ENCODE data around the gene CORO2A. TPM values are rescaled to one million over a fixed set of nuclear protein-coding genes. Genes with fewer than 3 reads are reported as not detected.

Gene CORO2A
- total RNA-seq, 1 donor from 2014 or later = 2.4 TPM

GRCh38 chr9:98178874-98179850, 13.3 kb downstream of the CORO2A start:
- Mint-ChIP-seq H3K27ac (no peak overlapping the region), H3K9me3 (no peaks in the 10 kb centered on the region), H3K36me3 (no peaks in the 10 kb centered on the region), H3K4me3 (no peak overlapping the region), H3K4me1 (peaks cover 28% of the 10 kb centered on the region), H3K27me3 (ENCODE audit: insufficient read depth, low read depth) (peaks cover 7% of the 10 kb centered on the region)
- no peaks in the 10 kb centered on the region for H3K27me3 ChIP-seq
- no peak overlapping the region for H3K4me3 ChIP-seq
- no peak overlapping the region for H3K9ac ChIP-seq
- H3K36me3 ChIP-seq = no peaks in the 10 kb centered on the region
- no peak overlapping the region for H3K27ac ChIP-seq
- peaks cover 9% of the 10 kb centered on the region for H3F3A ChIP-seq (ENCODE audit: low read depth)
- no peaks in the 10 kb centered on the region for H3K9me3 ChIP-seq (ENCODE audit: low read depth)
- H3K79me2 ChIP-seq (ENCODE audit: low read depth) = no peaks in the 10 kb centered on the region
- DNase-seq (ENCODE audit: low spot score) = no peak
- no peak overlapping the region for H3K4me2 ChIP-seq
- no peak overlapping the region for H2AFZ ChIP-seq (replicated peaks)
- TF ChIP-seq EZH2phosphoT487 (IDR thresholded peaks at IDR 0.05) (no peak), CTCF (IDR thresholded peaks at IDR 0.05) (no peak), EZH2 (IDR thresholded peaks at IDR 0.05) (no peak)
- H3K4me1 ChIP-seq = peaks cover 18% of the 10 kb centered on the region
- H4K20me1 ChIP-seq (ENCODE audit: low read depth) = no peaks in the 10 kb centered on the region

GRCh38 chr9:98176391-98177259, 15.8 kb downstream of the CORO2A start:
- Histone ChIP-seq H3K79me2 (ENCODE audit: low read depth) (no peaks in the 10 kb centered on the region), H3K36me3 (no peaks in the 10 kb centered on the region), H2AFZ (replicated peaks) (no peak overlapping the region), H3K9ac (no peak overlapping the region), H3K27ac (no peak overlapping the region), H3K4me3 (no peak overlapping the region), H3F3A (ENCODE audit: low read depth) (peaks cover 16% of the 10 kb centered on the region), H3K4me1 (peaks cover 25% of the 10 kb centered on the region), H3K9me3 (ENCODE audit: low read depth) (no peaks in the 10 kb centered on the region), H4K20me1 (ENCODE audit: low read depth) (no peaks in the 10 kb centered on the region), H3K27me3 (no peaks in the 10 kb centered on the region), H3K4me2 (no peak overlapping the region)
- peaks cover 46% of the 10 kb centered on the region for H3K4me1 Mint-ChIP-seq
- H3K27ac Mint-ChIP-seq = no peak overlapping the region
- no peaks in the 10 kb centered on the region for H3K9me3 Mint-ChIP-seq
- H3K36me3 Mint-ChIP-seq = no peaks in the 10 kb centered on the region
- no peak for DNase-seq (ENCODE audit: low spot score)
- peaks cover 13% of the 10 kb centered on the region for H3K27me3 Mint-ChIP-seq (ENCODE audit: insufficient read depth, low read depth)
- TF ChIP-seq CTCF (IDR thresholded peaks at IDR 0.05) = no peak
- TF ChIP-seq EZH2 (IDR thresholded peaks at IDR 0.05) = no peak
- H3K4me3 Mint-ChIP-seq = no peak overlapping the region

- no peak overlapping the region for H3K4me3 Mint-ChIP-seq
- H3K27me3 ChIP-seq = no peaks in the 10 kb centered on the region
- H3F3A ChIP-seq (ENCODE audit: low read depth) = peaks cover 16% of the 10 kb centered on the region
- H3K27me3 Mint-ChIP-seq (ENCODE audit: insufficient read depth, low read depth) = peaks cover 13% of the 10 kb centered on the region
- H2AFZ ChIP-seq (replicated peaks) = no peak overlapping the region
- H3K4me3 ChIP-seq = no peak overlapping the region
- no peak overlapping the region for H3K27ac ChIP-seq
- no peaks in the 10 kb centered on the region for H3K79me2 ChIP-seq (ENCODE audit: low read depth)
- TF ChIP-seq EZH2phosphoT487 (IDR thresholded peaks at IDR 0.05) (no peak), EZH2 (IDR thresholded peaks at IDR 0.05) (no peak), CTCF (IDR thresholded peaks at IDR 0.05) (no peak)
- H3K4me2 ChIP-seq = no peak overlapping the region
- peaks cover 31% of the 10 kb centered on the region for H3K4me1 ChIP-seq
- H3K36me3 Mint-ChIP-seq = no peaks in the 10 kb centered on the region
- no peaks in the 10 kb centered on the region for H4K20me1 ChIP-seq (ENCODE audit: low read depth)
- no peak for DNase-seq (ENCODE audit: low spot score)
- peaks cover 54% of the 10 kb centered on the region for H3K4me1 Mint-ChIP-seq
- no peak overlapping the region for H3K9ac ChIP-seq
- H3K27ac Mint-ChIP-seq = no peak overlapping the region
- no peaks in the 10 kb centered on the region for H3K9me3 Mint-ChIP-seq
- no peaks in the 10 kb centered on the region for H3K36me3 ChIP-seq
- H3K9me3 ChIP-seq (ENCODE audit: low read depth) = no peaks in the 10 kb centered on the region
These were observed 16.7 kb downstream of the CORO2A start for GRCh38 chr9:98175762-98176161.

Data from neural progenitor cell (in vitro differentiated cells).